ENCODE results near the gene HPS1. TPM values are rescaled to one million over a fixed set of nuclear protein-coding genes. Genes with fewer than 3 reads are reported as not detected.

Gene HPS1
- total and polyA plus RNA-seq, 2 donors (not counting 3 experiments of a cell fraction or from before 2014, with no cell fraction given) = 60.7 to 67.5 TPM

GRCh38 chr10:98477861-98478260 lies 31.1 kb upstream of the HPS1 start:
- BruUV-seq (replicated peaks) = no TSS peak
- no peak for FAIRE-seq

More at GRCh38 chr10:98477861-98478260, 31.1 kb upstream of the HPS1 start:
- Histone ChIP-seq H3K9me3 (replicated peaks; ENCODE audit: control insufficient read depth, insufficient read depth, low read length) (no peaks in the 10 kb centered on the region), H3K79me2 (ENCODE audit: control insufficient read depth, insufficient read depth, low read length) (no peaks in the 10 kb centered on the region), H3K4me2 (ENCODE audit: insufficient read depth, low read length) (no peak overlapping the region), H4K20me1 (replicated peaks; ENCODE audit: control insufficient read depth, extremely low read depth, insufficient read depth, low read length) (no peaks in the 10 kb centered on the region), H3K4me3 (replicated peaks in 1 of 3; ENCODE audit: insufficient read depth in 1 of 3, low read depth in 1 of 3, low read length in 3 of 3) (no peak overlapping the region), H3K27ac (ENCODE audit: insufficient read depth, low read depth, low read length) (no peak overlapping the region), H3K9ac (replicated peaks; ENCODE audit: extremely low read depth, insufficient read depth, low read length) (no peak overlapping the region), H3K27me3 (ENCODE audit: control insufficient read depth in 2 of 2, insufficient read depth in 2 of 2, low read length in 2 of 2) (no peaks in the 10 kb centered on the region), H2AFZ (ENCODE audit: low read depth, low read length) (no peak overlapping the region), H3K4me1 (ENCODE audit: control insufficient read depth, extremely low read depth, insufficient read depth, low read length) (no peaks in the 10 kb centered on the region), H3K36me3 (ENCODE audit: control insufficient read depth in 2 of 2, extremely low read depth in 1 of 2, insufficient read depth in 2 of 2, low read length in 2 of 2) (no peaks in the 10 kb centered on the region), H3K9me1 (replicated peaks; ENCODE audit: control insufficient read depth, extremely low read depth, insufficient read depth, low read length) (no peaks in the 10 kb centered on the region)
- dilution Hi-C loops (cut with MboI; ENCODE audit: extremely low pct_ligation_motif_present, low sequenced_read_pairs) = no loop called here
- ChIA-PET POLR2A (no interaction called here), CTCF (interaction anchor here (1.0 kb wide), 1 partner anchor 9 kb away, joined by 5 read pairs; no protein-coding TSS in a partner anchor)
- DNase-seq (ENCODE audit: low read depth, low spot score) = no peak
- intact Hi-C loops (cut with micrococcal nuclease) = no loop called here
- TF ChIP-seq POLR2A (IDR thresholded peaks at IDR 0.05; ENCODE audit: low read depth, low read length) = no peak
- TF ChIP-seq FOS (IDR thresholded peaks at IDR 0.05; ENCODE audit: borderline replicate concordance, insufficient read depth, low read length) = no peak
- no peak for TF ChIP-seq JUN (IDR thresholded peaks at IDR 0.05; ENCODE audit: borderline replicate concordance, insufficient read depth, insufficient read length, low read depth)
- TF ChIP-seq GATA2 (IDR thresholded peaks at IDR 0.05; ENCODE audit: insufficient read depth, insufficient read length, low read depth, low read length) = no peak
- TF ChIP-seq, protein P1, sequence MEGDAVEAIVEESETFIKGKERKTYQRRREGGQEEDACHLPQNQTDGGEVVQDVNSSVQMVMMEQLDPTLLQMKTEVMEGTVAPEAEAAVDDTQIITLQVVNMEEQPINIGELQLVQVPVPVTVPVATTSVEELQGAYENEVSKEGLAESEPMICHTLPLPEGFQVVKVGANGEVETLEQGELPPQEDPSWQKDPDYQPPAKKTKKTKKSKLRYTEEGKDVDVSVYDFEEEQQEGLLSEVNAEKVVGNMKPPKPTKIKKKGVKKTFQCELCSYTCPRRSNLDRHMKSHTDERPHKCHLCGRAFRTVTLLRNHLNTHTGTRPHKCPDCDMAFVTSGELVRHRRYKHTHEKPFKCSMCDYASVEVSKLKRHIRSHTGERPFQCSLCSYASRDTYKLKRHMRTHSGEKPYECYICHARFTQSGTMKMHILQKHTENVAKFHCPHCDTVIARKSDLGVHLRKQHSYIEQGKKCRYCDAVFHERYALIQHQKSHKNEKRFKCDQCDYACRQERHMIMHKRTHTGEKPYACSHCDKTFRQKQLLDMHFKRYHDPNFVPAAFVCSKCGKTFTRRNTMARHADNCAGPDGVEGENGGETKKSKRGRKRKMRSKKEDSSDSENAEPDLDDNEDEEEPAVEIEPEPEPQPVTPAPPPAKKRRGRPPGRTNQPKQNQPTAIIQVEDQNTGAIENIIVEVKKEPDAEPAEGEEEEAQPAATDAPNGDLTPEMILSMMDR (IDR thresholded peaks at IDR 0.05; ENCODE audit: extremely low read depth in 1 of 2, insufficient read depth in 1 of 2, low read depth in 1 of 2, low read length in 2 of 2) = no peak
- no peak for TF ChIP-seq MYC (IDR thresholded peaks at IDR 0.05; ENCODE audit: low read depth, low read length)
- TF ChIP-seq EZH2 (IDR thresholded peaks at IDR 0.05; ENCODE audit: borderline replicate concordance, low read depth, low read length, severe bottlenecking) = no peak
- TF ChIP-seq POLR2AphosphoS5 (IDR thresholded peaks at IDR 0.05; ENCODE audit: insufficient read depth, low read depth, low read length) = no peak
- no peak for TF ChIP-seq MAX (IDR thresholded peaks at IDR 0.05; ENCODE audit: insufficient read depth, insufficient read length)

All from endothelial cell of umbilical vein (primary cell).